ES-I3 (cell line): Measurements from ENCODE around the gene TTC7B.

Experiments used
- H3K36me3 ChIP-seq: 2 replicates; pipeline ENCODE4 v1.6.1; 2013; ENCODE audit warnings: mild to moderate bottlenecking, low read length, control low read depth, moderate library complexity; ENCODE audit not compliant: insufficient read depth
- H3K4me1 ChIP-seq: 2 replicates; pipeline ENCODE4 v1.6.1; 2013; ENCODE audit warnings: mild to moderate bottlenecking, control low read depth, low read length; ENCODE audit not compliant: insufficient read depth
- H3K9ac ChIP-seq: 2 replicates; pipeline ENCODE4 v1.6.1; 2013; ENCODE audit warnings: low read depth, mild to moderate bottlenecking, low read length, moderate library complexity
- H3K9me3 ChIP-seq: 2 replicates; pipeline ENCODE4 v1.6.1; 2013; ENCODE audit warnings: mild to moderate bottlenecking, low read length, moderate library complexity; ENCODE audit not compliant: control insufficient read depth, insufficient read depth

Gene TTC7B

GRCh38 chr14:90606434-90606833 lies 209.8 kb downstream of the TTC7B start:
- no peak overlapping the region for H3K9ac ChIP-seq
- H3K36me3 ChIP-seq = no peaks in the 10 kb centered on the region
- peaks cover 24% of the 10 kb centered on the region; the same call in 1 of the 2 replicates for H3K4me1 ChIP-seq
- H3K9me3 ChIP-seq = no peaks in the 10 kb centered on the region

- Histone ChIP-seq H3K36me3 (no peaks in the 10 kb centered on the region), H3K9ac (no peak overlapping the region), H3K4me1 (peaks cover 25% of the 10 kb centered on the region; the same call in 1 of the 2 replicates), H3K9me3 (no peaks in the 10 kb centered on the region)
These were observed 210.8 kb downstream of the TTC7B start for GRCh38 chr14:90605430-90605829.

DNA sequence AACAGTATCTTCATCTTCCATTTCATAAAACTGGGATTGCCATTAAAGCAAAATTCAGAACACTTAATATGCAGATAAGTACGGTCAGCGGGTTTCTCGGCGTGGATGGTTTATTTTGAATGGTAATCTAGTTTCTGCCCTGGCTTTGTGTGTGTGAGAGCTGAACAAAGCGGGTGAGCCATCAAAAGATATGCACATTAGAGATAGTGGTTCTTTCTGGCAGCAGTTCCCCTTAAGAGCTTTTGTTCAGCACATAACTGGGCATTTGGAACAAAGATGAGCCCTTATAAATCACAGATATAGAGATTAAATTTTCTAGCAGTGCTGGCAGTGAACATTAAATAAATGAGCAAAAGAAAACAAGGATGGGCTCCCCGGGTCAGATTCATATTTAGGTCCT lies 211.9 kb downstream of the TTC7B start:
- H3K9me3 ChIP-seq = no peaks in the 10 kb centered on the region
- no peak overlapping the region for H3K9ac ChIP-seq
- H3K4me1 ChIP-seq = peaks cover 31% of the 10 kb centered on the region; the same call in 1 of the 2 replicates
- no peaks in the 10 kb centered on the region for H3K36me3 ChIP-seq

DNA sequence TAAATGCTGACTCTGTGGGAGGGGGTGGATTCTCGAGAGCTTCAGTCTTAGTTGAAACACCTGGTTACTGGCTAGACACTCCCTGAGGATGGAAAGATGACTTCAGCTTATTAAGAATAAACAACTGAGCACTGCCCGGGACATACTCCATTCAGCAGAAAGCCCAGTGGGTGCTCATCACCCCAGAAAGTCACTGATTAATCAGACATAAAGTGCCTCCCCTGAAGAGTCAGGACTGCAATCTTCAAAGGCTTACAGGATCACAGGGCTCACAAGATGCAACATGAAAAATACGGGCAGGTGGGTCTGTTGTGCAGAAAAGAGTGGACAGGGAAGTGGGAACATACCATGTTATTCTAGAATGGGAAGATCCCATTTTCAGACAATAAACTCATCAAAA lies 212.4 kb downstream of the TTC7B start:
- peaks cover 31% of the 10 kb centered on the region; the same call in 1 of the 2 replicates for H3K4me1 ChIP-seq
- no peak overlapping the region for H3K9ac ChIP-seq
- no peaks in the 10 kb centered on the region for H3K36me3 ChIP-seq
- no peaks in the 10 kb centered on the region for H3K9me3 ChIP-seq

GRCh38 chr14:90603336-90603735 lies 212.9 kb downstream of the TTC7B start:
- Histone ChIP-seq H3K4me1 (peaks cover 31% of the 10 kb centered on the region; the same call in 1 of the 2 replicates), H3K36me3 (no peaks in the 10 kb centered on the region), H3K9me3 (no peaks in the 10 kb centered on the region), H3K9ac (no peak overlapping the region)

- Histone ChIP-seq H3K9ac (no peak overlapping the region), H3K4me1 (peaks cover 31% of the 10 kb centered on the region; the same call in 1 of the 2 replicates), H3K9me3 (no peaks in the 10 kb centered on the region), H3K36me3 (no peaks in the 10 kb centered on the region)
These were observed 214.0 kb downstream of the TTC7B start for GRCh38 chr14:90602088-90602687.

GRCh38 chr14:90601563-90601962 lies 214.7 kb downstream of the TTC7B start:
- Histone ChIP-seq H3K9me3 (no peaks in the 10 kb centered on the region), H3K9ac (no peak overlapping the region)

DNA sequence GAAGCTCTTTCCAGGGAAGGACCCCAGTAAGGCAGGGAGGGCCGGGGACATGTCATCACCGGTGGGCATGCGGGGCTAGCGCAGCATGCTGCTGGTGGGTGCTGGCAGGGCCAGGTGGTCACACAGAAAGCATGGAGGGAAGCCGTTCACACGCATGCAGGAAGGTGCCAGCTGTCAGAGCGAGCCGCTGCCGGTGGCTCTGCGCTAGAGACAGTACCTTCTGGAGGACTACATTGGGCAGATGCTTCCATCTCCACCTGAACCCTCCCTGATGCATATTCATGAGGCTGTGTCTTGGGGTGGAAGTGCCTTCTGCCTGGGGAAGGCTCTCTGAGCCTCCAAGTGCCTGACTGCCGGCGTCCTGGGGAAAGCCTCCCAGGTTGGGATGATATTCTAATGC lies 215.6 kb downstream of the TTC7B start:
- no peaks in the 10 kb centered on the region for H3K9me3 ChIP-seq
- H3K9ac ChIP-seq = no peak overlapping the region; the same call in 1 of the 2 replicates
- no peaks in the 10 kb centered on the region for H3K36me3 ChIP-seq
- peaks cover 20% of the 10 kb centered on the region; the same call in 1 of the 2 replicates for H3K4me1 ChIP-seq

More at GRCh38 chr14:90601563-90601962, 214.7 kb downstream of the TTC7B start:
- H3K36me3 ChIP-seq = no peaks in the 10 kb centered on the region
- peaks cover 30% of the 10 kb centered on the region; the same call in 1 of the 2 replicates for H3K4me1 ChIP-seq

DNA sequence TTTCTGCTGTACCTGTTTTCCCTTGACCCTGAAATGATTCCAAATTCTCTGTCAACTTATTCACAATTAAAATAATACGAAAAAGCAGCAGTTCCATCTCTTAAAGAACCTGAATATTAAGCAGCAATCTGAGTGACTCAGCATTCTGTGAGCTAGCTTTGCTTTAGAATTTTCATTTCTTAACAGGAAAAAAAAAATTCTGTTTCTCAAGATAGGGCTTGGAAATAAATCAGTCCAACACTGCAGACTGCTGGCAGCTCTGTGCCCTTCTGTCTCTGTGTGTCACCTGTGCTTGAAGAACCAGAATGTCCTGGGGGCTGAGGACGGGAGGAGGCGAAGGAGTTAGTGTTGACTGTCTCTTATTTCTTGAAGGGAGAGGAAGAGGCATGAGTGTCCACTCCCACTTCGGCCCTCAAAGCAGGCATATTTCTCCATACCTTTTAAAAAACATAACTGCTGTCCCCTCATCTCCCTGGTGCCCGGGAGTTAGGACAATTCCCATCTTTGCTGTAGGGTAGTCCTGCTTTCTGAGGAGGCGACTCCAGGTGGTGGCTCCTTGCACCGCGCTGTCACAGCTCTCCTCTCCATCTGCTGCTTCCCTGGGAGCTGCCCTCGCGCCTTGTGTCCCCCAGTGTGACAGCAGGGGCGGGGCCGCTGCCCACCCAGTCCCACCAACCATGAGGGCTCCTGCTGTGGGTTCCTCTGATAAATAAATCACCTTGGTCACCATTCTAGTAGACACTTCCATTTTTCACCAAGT lies 216.3 kb downstream of the TTC7B start:
- no peaks in the 10 kb centered on the region for H3K9me3 ChIP-seq
- H3K9ac ChIP-seq = no peak overlapping the region
- H3K36me3 ChIP-seq = no peaks in the 10 kb centered on the region
- H3K4me1 ChIP-seq = peaks cover 14% of the 10 kb centered on the region; the same call in 1 of the 2 replicates

- no peaks in the 10 kb centered on the region for H3K9me3 ChIP-seq
- no peaks in the 10 kb centered on the region for H3K36me3 ChIP-seq
- H3K9ac ChIP-seq = no peak overlapping the region
- H3K4me1 ChIP-seq = peaks cover 8% of the 10 kb centered on the region; the same call in 1 of the 2 replicates
These were observed 216.9 kb downstream of the TTC7B start for GRCh38 chr14:90599339-90599738.

GRCh38 chr14:90597961-90598360 lies 218.3 kb downstream of the TTC7B start:
- Histone ChIP-seq H3K4me1 (0 out of 2 replicates have a peak, but pooled peaks cover 7% of the 10 kb centered on the region), H3K36me3 (no peaks in the 10 kb centered on the region), H3K9me3 (no peaks in the 10 kb centered on the region), H3K9ac (no peak overlapping the region)

- H3K4me1 ChIP-seq = 0 out of 2 replicates have a peak, but pooled peaks cover 7% of the 10 kb centered on the region
- no peak overlapping the region for H3K9ac ChIP-seq
- H3K9me3 ChIP-seq = no peaks in the 10 kb centered on the region
- H3K36me3 ChIP-seq = no peaks in the 10 kb centered on the region
These were observed 219.5 kb downstream of the TTC7B start for GRCh38 chr14:90596733-90597132.

- no peaks in the 10 kb centered on the region for H3K4me1 ChIP-seq
- H3K9me3 ChIP-seq = no peaks in the 10 kb centered on the region
- H3K36me3 ChIP-seq = no peaks in the 10 kb centered on the region
- H3K9ac ChIP-seq = no peak overlapping the region
These were observed 222.8 kb downstream of the TTC7B start for GRCh38 chr14:90593254-90594040.

DNA sequence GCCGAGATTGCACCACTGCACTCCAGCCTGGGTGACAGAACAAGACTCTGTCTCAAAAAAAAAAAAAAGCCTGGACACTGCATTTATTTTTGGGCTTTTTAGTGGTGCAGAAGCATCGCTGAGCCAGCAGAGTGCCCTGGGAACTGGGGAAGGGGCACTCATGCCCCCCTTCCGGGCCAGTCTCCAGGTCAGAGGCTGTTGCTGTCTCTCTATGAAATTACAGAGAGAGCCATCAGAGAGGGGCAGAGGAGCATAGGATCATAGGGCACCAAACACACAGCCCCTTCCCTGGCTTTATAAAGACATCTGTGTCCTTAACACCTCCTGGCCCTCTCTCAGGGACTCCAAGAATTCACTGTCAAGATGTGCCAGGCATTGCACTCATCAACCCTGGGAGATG lies 223.6 kb downstream of the TTC7B start:
- Histone ChIP-seq H3K9ac (no peak overlapping the region), H3K4me1 (no peaks in the 10 kb centered on the region), H3K9me3 (no peaks in the 10 kb centered on the region), H3K36me3 (no peaks in the 10 kb centered on the region)
